PFSK-1 (cell line): ENCODE data around the gene CYTH3.

Experiments
- POLR2AphosphoS5 ChIP-seq: IDR thresholded peaks from 2 replicates; pipeline ENCODE4 v1.6.1; 2012; ENCODE audit warnings: low read depth, mild to moderate bottlenecking, control low read depth, low read length, moderate library complexity
- REST ChIP-seq, 2 experiments: IDR thresholded peaks; 2 replicates each; pipeline versions ENCODE4 v1.6.1 to v1.8.0; 2011 to 2012; ENCODE audit warnings: low read depth in 2 of 2, low read length in 2 of 2, control low read depth in 1 of 2, inconsistent platforms in 1 of 2, mild to moderate bottlenecking in 1 of 2, moderate library complexity in 1 of 2; ENCODE audit not compliant: insufficient read depth in 1 of 2
- SIN3A ChIP-seq: IDR thresholded peaks from 2 replicates; pipeline ENCODE4 v1.6.1; 2012; ENCODE audit warnings: mild to moderate bottlenecking, low read length, moderate library complexity, borderline replicate concordance; ENCODE audit not compliant: insufficient read depth
- TAF1 ChIP-seq: IDR thresholded peaks from 2 replicates; pipeline ENCODE4 v1.6.1; 2012; ENCODE audit warnings: low read length, control low read depth, borderline replicate concordance; ENCODE audit not compliant: insufficient read depth

- TF ChIP-seq REST (IDR thresholded peaks at IDR 0.05; ENCODE audit: insufficient read depth in 1 of 2, low read depth in 2 of 2, low read length in 2 of 2) = no peak
- no peak for TF ChIP-seq TAF1
- no peak for TF ChIP-seq SIN3A
- no peak for TF ChIP-seq POLR2AphosphoS5
Measured at GRCh38 chr7:6147627-6148026, 124.8 kb downstream of the CYTH3 start.
